CD4-positive, alpha-beta T cell treated with Interleukin-10 for 1 hour (primary cell): ENCODE measurements around the gene MFSD12.
A peak's percentile ranks its signal among the peaks of the same experiment; 100 is the strongest.

ENCODE experiments used
- DNase-seq: peaks from one replicate; pipeline ENCODE4 v3.0.0-alpha.2; 2020

MFSD12 gene

DNA sequence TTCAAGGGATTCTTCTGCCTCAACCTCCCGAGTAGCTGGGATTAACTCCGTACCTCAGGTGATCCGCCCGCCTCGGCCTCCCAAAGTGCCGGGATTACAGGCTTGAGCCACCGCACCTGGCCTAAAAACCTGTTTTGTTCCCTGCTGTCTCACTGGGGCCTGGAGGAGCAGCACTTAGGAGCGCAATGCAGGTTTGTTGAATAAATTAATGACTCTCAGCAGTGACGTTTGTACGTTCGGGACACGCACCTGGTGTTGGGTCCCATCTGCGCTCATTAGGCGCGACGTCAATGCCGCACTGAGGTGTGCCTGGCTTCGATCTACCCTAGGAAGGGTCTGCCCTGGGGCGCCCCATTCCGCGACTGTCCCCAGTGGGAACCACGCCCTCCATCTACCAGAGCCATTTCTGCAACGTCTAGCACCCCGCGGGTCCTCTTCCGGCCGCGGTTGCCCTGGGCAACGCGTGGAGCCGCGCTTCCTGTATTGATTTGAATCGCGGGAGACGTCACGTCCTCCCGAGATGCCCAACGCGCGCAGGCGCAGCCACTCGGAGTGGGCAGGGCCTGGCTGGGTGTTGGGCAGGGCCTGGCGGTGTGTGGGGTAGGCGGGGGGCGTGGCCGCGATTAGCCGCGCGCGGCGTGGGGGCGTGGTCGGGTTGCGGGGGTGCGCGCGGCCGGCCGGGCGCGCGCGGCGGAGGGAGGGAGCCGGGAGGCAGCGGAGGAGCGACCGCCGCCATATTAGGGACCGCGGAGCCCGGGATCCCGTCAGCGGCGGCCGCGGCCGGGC lies 51.6 kb downstream of the MFSD12 start, which contains the start of gene FZR1:
TSS of gene FZR1 (plus strand) at position 714 of the 786 bp plus-strand sequence. CDS start 16,679 bp downstream, outside the sequence.
- peak; percentile 100 for DNase-seq

DNA sequence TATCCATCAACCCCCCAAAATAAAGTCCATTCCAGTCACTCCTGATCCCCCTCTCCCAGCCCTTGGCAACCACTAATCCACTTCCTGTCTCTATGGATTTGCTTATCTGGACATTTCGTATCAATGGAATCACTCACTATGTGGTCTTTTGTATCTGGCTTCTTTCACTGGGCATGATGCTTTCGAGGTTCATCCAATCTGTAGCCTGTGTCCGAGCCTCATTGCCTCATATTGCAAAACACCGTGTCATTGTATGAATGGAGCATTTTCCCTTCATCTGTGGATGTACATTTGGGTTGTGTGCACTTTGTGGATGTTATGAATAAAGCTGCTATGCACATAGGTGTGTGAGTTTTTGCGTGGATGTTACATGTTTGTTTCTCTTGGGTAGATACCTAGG lies 52.7 kb downstream of the MFSD12 start:
- DNase-seq = no peak

GRCh38 chr19:3503036-3503572 lies 54.3 kb downstream of the MFSD12 start:
- no peak for DNase-seq

GRCh38 chr19:3501780-3502179 lies 55.6 kb downstream of the MFSD12 start:
- DNase-seq = no peak

- peak; percentile 97 for DNase-seq
Observed at GRCh38 chr19:3500429-3501101, 56.8 kb downstream of the MFSD12 start, which contains the start of gene DOHH. Gene DOHH, minus strand, starts transcription at chr19:3500674. Its CDS starts 3,860 bp downstream, at chr19:3496814.

DNA sequence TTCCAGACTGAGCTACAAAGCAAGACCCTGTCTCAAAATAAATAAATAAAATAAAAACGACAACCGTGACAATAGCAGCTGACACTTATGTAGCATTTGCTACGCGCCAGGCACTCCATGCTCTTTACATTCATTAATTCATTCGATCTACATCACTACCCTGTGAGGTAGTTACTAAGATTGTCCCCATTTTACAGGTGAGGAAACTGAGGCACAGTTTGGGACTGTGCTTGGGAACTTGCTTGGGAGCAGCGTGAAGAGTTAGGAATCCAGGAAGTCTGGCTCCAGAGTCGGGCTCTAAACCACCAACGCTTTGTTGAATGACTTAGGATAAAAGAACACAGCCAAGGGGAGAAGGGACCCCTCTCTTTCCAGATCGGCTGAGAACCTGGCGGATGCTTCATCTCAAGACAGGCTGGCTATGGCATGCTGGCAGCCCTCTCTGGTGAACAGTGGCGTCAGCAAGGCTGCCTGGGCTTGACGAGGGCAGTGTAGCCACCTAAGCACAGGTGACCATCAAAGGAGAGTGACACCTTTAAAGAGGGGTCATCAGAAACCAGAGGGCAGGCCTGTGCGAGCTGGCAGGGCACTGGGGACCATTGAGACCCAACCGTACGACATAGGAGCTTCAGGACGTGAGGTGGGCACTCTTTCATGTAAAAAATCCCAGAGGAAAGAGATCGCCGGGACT lies 57.5 kb downstream of the MFSD12 start:
- DNase-seq = no peak

DNA sequence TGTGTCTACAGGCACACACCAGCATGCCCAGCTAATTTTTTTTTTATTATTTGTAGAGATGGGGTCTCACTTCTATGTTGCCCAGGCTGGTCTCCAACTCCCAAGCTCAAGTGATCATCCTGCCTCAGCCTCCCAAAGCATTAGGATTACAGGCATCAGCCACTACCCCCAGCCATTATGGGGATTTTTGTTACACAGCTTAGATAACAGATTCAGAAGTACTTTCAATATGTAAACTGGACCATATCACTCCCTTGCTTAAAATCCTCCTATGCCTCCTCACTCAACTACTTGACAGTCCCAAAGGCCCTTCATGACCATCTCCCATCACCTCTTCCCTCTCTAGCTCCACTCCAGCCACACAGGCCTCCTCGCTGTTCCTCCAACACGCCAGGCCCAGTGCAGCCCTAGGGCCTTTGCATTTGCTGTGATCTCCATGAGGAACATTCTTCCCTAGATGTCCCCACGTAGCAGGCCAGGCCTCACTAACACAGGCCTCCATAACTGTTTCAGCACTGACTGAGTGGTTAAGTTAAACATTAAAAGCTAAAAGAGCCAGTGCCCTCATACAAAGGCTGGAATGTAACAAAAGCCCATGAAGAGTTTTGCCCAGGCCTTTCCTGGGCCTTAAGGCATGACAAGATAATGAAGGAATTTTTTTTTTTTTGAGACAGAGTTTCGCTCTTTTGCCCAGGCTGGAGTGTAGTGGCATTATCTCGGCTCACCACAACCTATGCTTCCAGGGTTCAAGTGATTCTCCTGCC lies 59.4 kb downstream of the MFSD12 start:
- no peak for DNase-seq

DNA sequence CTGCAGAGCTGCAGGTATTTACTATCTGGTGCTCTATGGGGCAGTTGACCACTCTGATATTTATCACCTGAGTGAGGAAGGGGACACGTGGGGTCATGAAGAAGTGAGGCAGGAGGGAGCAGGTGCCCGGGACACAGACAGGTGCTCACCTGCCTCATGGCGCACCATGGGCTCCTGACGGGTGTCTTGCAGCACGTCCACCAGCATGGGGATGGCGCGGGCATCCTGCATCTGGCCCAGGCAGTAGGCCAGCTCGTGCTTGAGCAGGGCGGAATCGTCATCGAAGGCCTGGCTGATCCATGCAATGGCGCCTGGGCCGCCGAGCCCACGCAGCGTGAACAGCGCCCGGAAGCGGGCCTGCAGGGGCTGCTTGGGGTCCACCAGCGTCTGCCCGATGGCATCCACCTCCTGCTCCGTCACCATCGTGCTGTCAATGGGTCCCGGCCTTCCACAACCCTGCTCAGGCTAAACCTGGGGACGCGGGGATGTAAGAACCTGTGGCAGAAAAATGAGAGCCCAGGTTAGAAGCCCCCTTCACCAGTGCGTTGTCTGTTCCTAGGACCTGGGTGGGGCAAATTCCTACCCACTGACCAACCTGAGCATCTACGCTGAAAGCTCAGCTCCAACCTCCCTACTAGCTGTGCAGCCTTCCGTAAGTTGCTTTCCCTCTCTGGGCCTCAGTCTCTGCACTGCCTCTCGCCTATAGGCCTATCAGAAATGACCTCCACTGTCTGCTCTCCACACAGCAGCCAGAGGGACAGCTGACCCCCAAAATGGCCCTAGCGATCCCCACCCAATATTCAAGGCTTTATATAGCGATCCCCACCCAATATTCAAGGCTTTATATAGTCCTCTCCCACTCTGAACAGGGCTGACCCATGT lies 60.8 kb downstream of the MFSD12 start:
- no peak for DNase-seq

GRCh38 chr19:3494559-3494958 lies 62.8 kb downstream of the MFSD12 start:
- peak; percentile 64 for DNase-seq
